CD4-positive, alpha-beta T cell (primary cell): ENCODE results near the gene FHOD1. TPM values are rescaled to one million over a fixed set of nuclear protein-coding genes. Genes with fewer than 3 reads are reported as not detected.
A peak's percentile ranks its signal among the peaks of the same experiment; 100 is the strongest.

ENCODE experiments used
- ATAC-seq: fragments of 200-7000 bp; cut with Tn5 transposase; one replicate; pipeline ENCODE4 v1.10.0; 2022; ENCODE audit warnings: mild to moderate bottlenecking; ENCODE audit not compliant: poor library complexity
- CTCF ChIA-PET: fragments of 350-600 bp; sonication (Branson Sonifier 250); formaldehyde crosslinking; loops from one replicate; lab custom pipeline; 2021; ENCODE audit warnings: antibody characterized with exemption, inconsistent platforms; lab: Charles Lee
- POLR2A ChIA-PET: fragments of 350-600 bp; sonication (Branson Sonifier 250); formaldehyde crosslinking; loops from one replicate; lab custom pipeline; 2021; ENCODE audit warnings: antibody characterized with exemption, inconsistent platforms; lab: Charles Lee
- DNase-seq, 14 experiments: peaks; one replicate each; pipeline ENCODE4 v3.0.0-alpha.2; 2013 to 2020; ENCODE audit warnings: mixed read lengths in 2 of 14
- H3K27ac ChIP-seq, 2 donors: one replicate each; pipeline versions ENCODE4 v1.5.1 to v1.7.0; 2013; ENCODE audit warnings: low read length in 2 of 2, low read depth in 1 of 2, mild to moderate bottlenecking in 1 of 2
- H3K27me3 ChIP-seq, 2 experiments: 1 replicate in 1 of 2; 2 replicates in 1 of 2; pipeline versions ENCODE4 v1.6.1 to v1.7.0; 2013; ENCODE audit warnings: low read length in 2 of 2, control low read depth in 1 of 2, mild to moderate bottlenecking in 1 of 2, moderate library complexity in 1 of 2; ENCODE audit not compliant: insufficient read depth in 2 of 2, control insufficient read depth in 1 of 2
- H3K36me3 ChIP-seq: one replicate; pipeline ENCODE4 v1.6.1; 2013; ENCODE audit warnings: low read length, control low read depth; ENCODE audit not compliant: insufficient read depth
- H3K4me1 ChIP-seq: one replicate; pipeline ENCODE4 v1.6.1; 2013; ENCODE audit warnings: low read length, control low read depth; ENCODE audit not compliant: insufficient read depth
- H3K4me3 ChIP-seq: one replicate; pipeline ENCODE4 v1.5.1; 2013; ENCODE audit warnings: mild to moderate bottlenecking, low read length, moderate library complexity
- H3K9me3 ChIP-seq, 2 experiments: 1 replicate in 1 of 2; 2 replicates in 1 of 2; pipeline versions ENCODE4 v1.6.1 to v1.7.0; 2013; ENCODE audit warnings: low read length in 2 of 2, mild to moderate bottlenecking in 2 of 2, control low read depth in 1 of 2, moderate library complexity in 1 of 2; ENCODE audit not compliant: control insufficient read depth in 1 of 2, insufficient read depth in 1 of 2
- H3K27ac Mint-ChIP-seq: one replicate; pipeline ENCODE4 v1.8.0; 2020; ENCODE audit warnings: mixed read lengths
- H3K27me3 Mint-ChIP-seq: one replicate; pipeline ENCODE4 v1.8.0; 2021; ENCODE audit warnings: mixed read lengths
- H3K36me3 Mint-ChIP-seq: one replicate; pipeline ENCODE4 v1.8.0; 2021; ENCODE audit warnings: low read depth, mixed read lengths
- H3K4me1 Mint-ChIP-seq: one replicate; pipeline ENCODE4 v1.8.0; 2021; ENCODE audit warnings: low read depth, mixed read lengths
- H3K4me3 Mint-ChIP-seq: one replicate; pipeline ENCODE4 v1.8.0; 2020; ENCODE audit warnings: mild to moderate bottlenecking, mixed read lengths
- H3K9me3 Mint-ChIP-seq: one replicate; pipeline ENCODE4 v1.8.0; 2020; ENCODE audit warnings: mixed read lengths
- intact Hi-C, 2 experiments: fragments of 100-400 bp; cut with DNase I in 1 of 2; cut with micrococcal nuclease in 1 of 2; formaldehyde crosslinking; loops; one replicate each; pipeline versions ENCODE4 v1.15.1 to v1.9.0; 2023 to 2025; cut with DNase I, micrococcal nuclease
- total RNA-seq, 174 experiments: library from RNA in 2 of 174; stranded (reverse) in 2 of 174; gene quantifications; one replicate each; pipeline ENCODE4 v1.2.3 and lab custom pipeline; 2021 to 2026
- TF ChIP-seq, protein P1 (sequence below): fragments of 200-600 bp; IDR thresholded peaks from one replicate; pipeline ENCODE4 v1.8.0; 2022; ENCODE audit warnings: antibody characterized with exemption, mild to moderate bottlenecking

The FHOD1 gene
- total RNA-seq, 2 experiments from 2014 or later, result 21.1 to 26.0 TPM

DNA sequence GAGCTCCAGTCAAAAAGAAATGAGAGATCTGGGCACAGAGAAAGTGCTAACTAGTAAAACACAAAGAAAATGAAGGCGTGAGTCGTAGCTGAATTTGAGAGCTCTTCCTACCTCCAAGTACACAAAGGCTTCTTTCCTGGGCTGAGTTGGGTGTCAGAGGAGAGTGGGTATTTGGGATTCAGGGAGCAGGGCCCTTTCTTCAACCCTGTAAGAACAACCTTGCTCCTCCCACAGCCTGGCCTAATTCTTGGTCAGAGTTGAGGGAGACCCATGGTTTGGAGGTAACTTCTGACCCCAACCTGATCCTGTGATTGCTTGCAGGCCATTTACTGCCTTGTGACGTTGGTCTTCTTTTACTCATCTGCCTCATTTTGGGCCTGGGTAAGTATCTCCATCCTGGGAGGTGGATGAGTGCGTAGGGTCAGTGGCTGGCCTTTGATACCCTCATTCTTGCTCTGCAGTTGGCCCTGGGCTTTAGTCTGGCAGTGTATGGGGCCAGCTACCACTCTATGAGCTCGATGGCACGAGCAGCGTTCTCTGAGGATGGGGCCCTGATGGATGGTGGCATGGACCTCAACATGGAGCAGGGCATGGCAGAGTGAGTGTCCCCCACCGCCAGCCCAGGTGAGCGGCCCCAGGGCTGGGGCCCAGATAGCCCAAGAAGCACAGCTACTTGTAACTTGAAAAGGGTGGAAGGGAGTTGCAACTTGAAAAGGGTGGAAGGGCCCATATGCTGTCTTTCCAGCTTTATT is 19.1 kb downstream of the FHOD1 start:
- ChIA-PET POLR2A (interaction anchor here (1.4 to 3.9 kb wide), 6 partner anchors 8 to 294 kb away, joined by 4 to 81 read pairs (median 10); partner anchors contain the start of genes CIAO2B, E2F4, FHOD1 and MATCAP1), CTCF (interaction anchor here (1.1 to 2.7 kb wide), 4 partner anchors 8 to 43 kb away, joined by 5 to 31 read pairs (median 6); partner anchors contain the start of genes ELMO3 and FHOD1)
- ATAC-seq (no peak), DNase-seq (no peak)
- Mint-ChIP-seq H3K9me3 (no peaks in the 10 kb centered on the region), H3K27ac (peak overlapping the region; percentile 92), H3K4me1 (peaks cover 49% of the 10 kb centered on the region), H3K27me3 (no peaks in the 10 kb centered on the region), H3K4me3 (peak overlapping the region; percentile 99), H3K36me3 (peaks cover 55% of the 10 kb centered on the region)
- Histone ChIP-seq H3K27ac (peak overlapping the region in 1 of 2 donors; percentile 86), H3K4me1 (peaks cover 49% of the 10 kb centered on the region), H3K27me3 (no peaks in the 10 kb centered on the region), H3K36me3 (peaks cover 40% of the 10 kb centered on the region), H3K4me3 (peak overlapping the region; percentile 97), H3K9me3 (no peaks in the 10 kb centered on the region)
- intact Hi-C loops, result loop anchor here in 1 of 2 experiments (1.0 to 10.0 kb wide), 3 partner anchors 16 to 617 kb away; partner anchors contain the start of genes CENPT, NUTF2, PLEKHG4 and THAP11
- TF ChIP-seq, protein P1, sequence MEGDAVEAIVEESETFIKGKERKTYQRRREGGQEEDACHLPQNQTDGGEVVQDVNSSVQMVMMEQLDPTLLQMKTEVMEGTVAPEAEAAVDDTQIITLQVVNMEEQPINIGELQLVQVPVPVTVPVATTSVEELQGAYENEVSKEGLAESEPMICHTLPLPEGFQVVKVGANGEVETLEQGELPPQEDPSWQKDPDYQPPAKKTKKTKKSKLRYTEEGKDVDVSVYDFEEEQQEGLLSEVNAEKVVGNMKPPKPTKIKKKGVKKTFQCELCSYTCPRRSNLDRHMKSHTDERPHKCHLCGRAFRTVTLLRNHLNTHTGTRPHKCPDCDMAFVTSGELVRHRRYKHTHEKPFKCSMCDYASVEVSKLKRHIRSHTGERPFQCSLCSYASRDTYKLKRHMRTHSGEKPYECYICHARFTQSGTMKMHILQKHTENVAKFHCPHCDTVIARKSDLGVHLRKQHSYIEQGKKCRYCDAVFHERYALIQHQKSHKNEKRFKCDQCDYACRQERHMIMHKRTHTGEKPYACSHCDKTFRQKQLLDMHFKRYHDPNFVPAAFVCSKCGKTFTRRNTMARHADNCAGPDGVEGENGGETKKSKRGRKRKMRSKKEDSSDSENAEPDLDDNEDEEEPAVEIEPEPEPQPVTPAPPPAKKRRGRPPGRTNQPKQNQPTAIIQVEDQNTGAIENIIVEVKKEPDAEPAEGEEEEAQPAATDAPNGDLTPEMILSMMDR, result no peak

DNA sequence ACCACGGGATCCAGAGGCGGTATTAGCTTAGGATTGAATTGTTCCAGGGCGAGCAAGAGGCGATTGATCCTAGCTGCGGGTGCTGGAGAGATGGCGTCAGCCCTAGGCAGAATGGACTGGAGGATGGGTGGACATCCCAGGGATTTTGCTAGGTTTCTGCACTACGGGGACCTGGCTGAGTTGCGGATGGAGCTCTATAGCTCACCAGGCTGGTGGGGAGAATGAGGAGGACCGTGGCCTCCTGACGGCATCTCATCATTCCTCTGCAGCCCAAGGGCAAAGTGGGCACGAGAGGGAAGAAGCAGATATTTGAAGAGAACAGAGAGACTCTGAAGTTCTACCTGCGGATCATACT is 19.7 kb downstream of the FHOD1 start:
- CTCF ChIA-PET, result interaction anchor here (0.9 to 2.7 kb wide), 7 partner anchors 9 to 72 kb away, joined by 3 to 31 read pairs (median 5); partner anchors contain the start of genes ELMO3 and FHOD1
- peak overlapping the region; percentile 97 for H3K4me3 ChIP-seq

More for the DNA sequence above, 19.7 kb downstream of the FHOD1 start:
- Histone ChIP-seq H3K27me3 (no peaks in the 10 kb centered on the region), H3K27ac (peak overlapping the region; percentile 86 to 88), H3K36me3 (peaks cover 40% of the 10 kb centered on the region), H3K9me3 (no peaks in the 10 kb centered on the region), H3K4me1 (peaks cover 55% of the 10 kb centered on the region)
- peak overlapping the region; percentile 92 for H3K27ac Mint-ChIP-seq
- TF ChIP-seq, protein P1, result no peak
- ATAC-seq (no peak), DNase-seq (no peak)
- H3K9me3 Mint-ChIP-seq, result no peaks in the 10 kb centered on the region
- H3K4me1 Mint-ChIP-seq, result peaks cover 54% of the 10 kb centered on the region
- intact Hi-C loops, result loop anchor here (1.0 to 10.0 kb wide), 6 partner anchors 20 to 617 kb away; partner anchors contain the start of genes E2F4 (in 2 of the 2), CBFB (in 1 of the 2), CENPT (in 1 of the 2) and FHOD1 (in 1 of the 2)
- no peaks in the 10 kb centered on the region for H3K27me3 Mint-ChIP-seq
- H3K4me3 Mint-ChIP-seq, result peak overlapping the region; percentile 99
- H3K36me3 Mint-ChIP-seq, result peaks cover 54% of the 10 kb centered on the region
- POLR2A ChIA-PET, result interaction anchor here (1.2 to 3.9 kb wide), 13 partner anchors 8 to 796 kb away, joined by 3 to 81 read pairs (median 7); partner anchors contain the start of genes ATP6V0D1, CIAO2B, DDX28 and DUS2
